Fibroblast of the conjunctiva (primary cell): Measurements from ENCODE around the gene TASP1.

Experiments
- DNase-seq: peaks from one replicate; pipeline ENCODE4 v3.0.0-alpha.2; 2010; ENCODE audit warnings: low read depth

The TASP1 gene

GRCh38 chr20:13341737-13342393, 296.9 kb downstream of the TASP1 start:
- no peak for DNase-seq

GRCh38 chr20:13340088-13340487, 298.6 kb downstream of the TASP1 start:
- no peak for DNase-seq
